GM18873 (cell line): ENCODE data around the gene KRTAP4-2.
"Not testable (repeated sequence)": the region's sequence is repeated elsewhere in the genome, so short reads cannot be mapped to it uniquely, and the experiment has no call there.

ENCODE experiments used
- ATAC-seq: cut with Tn5 transposase; IDR thresholded peaks from one replicate; pipeline ENCODE4 v1.9.1; 2021; ENCODE audit warnings: mild to moderate bottlenecking, moderate library complexity, moderate number of reproducible peaks; ENCODE audit not compliant: unreplicated experiment, low FRiP score

The KRTAP4-2 gene

GRCh38 chr17:41167561-41167960, 10.5 kb downstream of the KRTAP4-2 start:
- ATAC-seq, result no peak

DNA sequence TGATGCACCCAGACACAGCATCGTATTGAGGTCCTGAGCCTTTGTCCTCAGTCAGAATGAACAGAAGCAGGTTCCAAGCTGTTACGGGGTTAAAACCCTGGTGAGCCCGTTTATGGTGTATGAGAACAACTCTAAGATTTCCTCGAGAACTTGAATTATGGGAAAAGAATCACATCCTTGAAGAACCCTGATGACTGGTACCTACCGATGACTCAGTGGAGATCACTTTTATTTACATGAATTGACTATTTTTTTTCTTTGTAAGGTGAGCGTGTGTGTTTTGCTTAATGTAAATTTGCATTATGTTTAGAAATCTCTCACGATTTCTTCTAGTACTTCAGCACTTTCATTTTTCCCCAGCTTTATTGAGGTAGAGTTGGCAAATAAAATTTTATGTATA, 14.2 kb downstream of the KRTAP4-2 start:
- no peak for ATAC-seq

DNA sequence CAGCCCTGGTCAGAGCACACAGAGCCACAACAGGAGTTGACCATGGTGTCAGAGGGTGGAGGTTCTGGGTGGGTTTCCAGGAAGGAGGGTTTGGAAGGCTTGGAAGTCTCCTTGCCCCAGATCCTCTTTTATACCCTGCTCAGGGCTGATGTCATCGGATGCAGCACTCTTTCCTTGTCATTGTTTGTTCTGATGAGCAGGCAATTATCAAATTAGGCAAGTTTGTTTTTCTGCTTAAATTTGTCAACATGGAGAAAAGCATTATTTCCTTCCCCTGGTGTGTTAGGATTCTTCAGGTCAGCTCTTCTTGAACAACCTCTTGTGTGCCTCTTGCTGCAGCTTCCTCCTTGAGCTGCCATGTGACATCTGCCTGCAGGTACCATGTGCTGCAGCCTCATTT, 17.4 kb downstream of the KRTAP4-2 start, which contains the start of gene KRTAP4-4:
Gene KRTAP4-4 (minus strand): TSS at position 101 of the 400 bp plus-strand sequence. CDS start 57 bp downstream, at position 44.
- no peak for ATAC-seq

DNA sequence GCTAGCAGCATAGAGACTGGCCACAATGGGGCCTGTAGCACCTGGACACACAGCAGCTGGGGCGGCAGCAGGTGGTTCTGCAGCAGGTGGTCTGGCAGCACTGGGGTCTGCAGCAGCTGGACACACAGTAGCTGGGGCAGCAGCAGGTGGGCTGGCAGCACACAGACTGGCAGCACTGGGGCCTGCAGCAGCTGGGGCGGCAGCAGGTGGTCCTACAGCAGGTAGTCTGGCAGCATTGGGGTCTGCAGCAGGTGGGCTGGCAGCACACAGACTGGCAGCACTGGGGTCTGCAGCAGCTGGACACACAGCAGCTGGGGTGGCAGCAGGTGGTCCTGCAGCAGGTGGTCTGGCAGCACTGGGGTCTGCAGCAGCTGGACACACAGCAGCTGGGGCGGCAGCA, 17.8 kb downstream of the KRTAP4-2 start:
- not testable (repeated sequence) for ATAC-seq

DNA sequence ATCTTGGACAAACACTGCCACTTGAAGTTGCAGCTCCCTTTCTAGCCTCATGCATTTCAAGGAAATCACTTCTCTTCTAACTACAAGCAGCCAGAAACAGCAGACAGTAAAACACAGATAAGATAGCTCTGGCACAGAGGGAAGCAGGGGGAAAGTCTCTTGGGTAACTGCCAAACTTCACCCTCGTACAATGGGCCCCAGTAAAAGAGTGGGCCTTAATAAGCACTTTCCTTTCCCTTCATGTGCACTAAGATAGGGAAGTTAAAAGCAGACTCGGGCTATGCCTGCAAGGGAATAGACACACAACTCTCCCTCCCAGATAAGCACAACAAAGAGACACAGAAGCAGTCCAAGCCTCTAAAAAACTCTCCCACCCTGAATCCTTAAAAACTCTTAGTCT, 24.2 kb downstream of the KRTAP4-2 start:
- ATAC-seq, result no peak

GRCh38 chr17:41151525-41151924, 26.5 kb downstream of the KRTAP4-2 start:
- ATAC-seq, result no peak

- no peak for ATAC-seq
These were observed 28.0 kb downstream of the KRTAP4-2 start for GRCh38 chr17:41150026-41150425.

- no peak for ATAC-seq
These were observed 28.4 kb downstream of the KRTAP4-2 start, which contains the start of gene KRTAP4-5 for GRCh38 chr17:41149652-41149985. Gene KRTAP4-5, minus strand, starts transcription at chr17:41149825. Its CDS starts 58 bp downstream, at chr17:41149767.

- ATAC-seq, result not testable (repeated sequence)
These were observed 28.9 kb downstream of the KRTAP4-2 start for GRCh38 chr17:41148971-41149651.

GRCh38 chr17:41147531-41148204, 30.4 kb downstream of the KRTAP4-2 start:
- ATAC-seq, result no peak

DNA sequence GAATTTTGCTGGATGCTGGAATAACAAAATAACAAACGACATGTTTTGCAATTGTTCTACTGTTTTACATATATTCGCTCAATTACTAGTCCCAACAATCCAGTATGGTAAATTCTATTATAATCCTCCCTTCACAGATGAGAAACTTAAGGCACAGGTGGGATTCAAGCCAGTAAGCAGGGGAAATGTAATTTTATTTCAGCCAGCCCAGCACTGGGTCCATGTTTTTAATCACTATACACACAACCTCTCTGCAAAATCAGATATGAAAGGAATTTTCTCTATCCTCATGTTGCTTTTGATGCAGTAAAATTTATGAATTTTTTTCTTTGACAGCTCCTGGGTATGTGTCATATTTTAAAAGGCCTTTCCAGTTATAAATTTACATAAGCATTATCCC, 32.8 kb downstream of the KRTAP4-2 start:
- ATAC-seq, result no peak

GRCh38 chr17:41144846-41145245, 33.2 kb downstream of the KRTAP4-2 start:
- ATAC-seq, result no peak

DNA sequence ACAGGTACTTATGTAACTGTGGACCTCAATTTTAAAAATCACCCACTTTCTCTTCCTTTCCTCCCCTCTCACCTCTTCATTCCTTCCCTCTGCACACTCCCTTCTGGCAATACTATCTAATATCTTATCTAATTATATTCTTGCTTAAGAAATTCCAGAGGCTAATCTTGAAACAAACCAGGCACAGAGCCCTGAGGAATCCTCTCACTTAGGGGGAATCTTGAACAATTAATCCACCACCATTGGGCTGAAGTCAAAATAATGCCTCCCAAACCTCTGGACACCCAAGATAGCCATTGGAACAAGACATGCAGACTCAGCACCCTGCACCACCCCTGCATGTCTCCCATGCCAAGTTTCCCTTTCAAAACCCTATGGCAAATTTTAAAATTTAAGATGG, 36.7 kb downstream of the KRTAP4-2 start:
- ATAC-seq, result no peak

- no peak for ATAC-seq
These were observed 37.5 kb downstream of the KRTAP4-2 start, which contains the start of gene KRTAP4-6 for GRCh38 chr17:41140360-41141131. Gene KRTAP4-6, minus strand, starts transcription at chr17:41140544. Its CDS starts 57 bp downstream, at chr17:41140487.

DNA sequence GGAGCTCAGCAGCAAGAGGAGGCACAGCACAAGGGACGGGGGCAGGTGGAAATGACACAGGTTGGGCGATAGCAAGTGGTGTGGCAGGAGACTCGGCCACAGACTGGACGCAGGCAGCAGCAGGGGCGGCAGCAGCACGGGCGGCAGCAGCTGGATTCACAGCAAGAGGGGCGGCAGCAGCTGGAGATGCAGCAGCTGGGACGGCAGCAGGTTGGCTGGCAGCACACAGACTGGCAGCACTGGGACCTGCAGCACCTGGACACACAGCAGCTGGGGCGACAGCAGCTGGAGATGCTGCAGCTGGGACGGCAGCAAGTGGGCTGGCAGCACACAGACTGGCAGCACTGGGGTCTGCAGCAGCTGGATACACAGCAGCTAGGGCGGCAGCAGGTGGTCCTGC, 38.2 kb downstream of the KRTAP4-2 start:
- not testable (repeated sequence) for ATAC-seq

GRCh38 chr17:41133880-41134735, 43.9 kb downstream of the KRTAP4-2 start:
- ATAC-seq, result no peak

- ATAC-seq, result no peak
These were observed 46.0 kb downstream of the KRTAP4-2 start for GRCh38 chr17:41131979-41132378.
